ENCODE data around the gene JAGN1.

JAGN1 gene

GRCh38 chr3:9917820-9918219 lies 27.4 kb downstream of the JAGN1 start:
- Histone ChIP-seq H3K79me2 (ENCODE audit: insufficient read depth, low read length) (no peaks in the 10 kb centered on the region), H3K27ac (ENCODE audit: low read depth, low read length) (no peak overlapping the region), H3F3A (ENCODE audit: insufficient read depth) (no peaks in the 10 kb centered on the region), H2AFZ (ENCODE audit: low read depth, low read length, severe bottlenecking) (no peak overlapping the region), H4K20me1 (ENCODE audit: low read depth, low read length) (no peaks in the 10 kb centered on the region), H3K36me3 (ENCODE audit: low read length) (no peaks in the 10 kb centered on the region), H3K27me3 (ENCODE audit: low read length) (no peaks in the 10 kb centered on the region), H3K9me3 (ENCODE audit: insufficient read depth, low read length) (no peaks in the 10 kb centered on the region), H3K4me3 (ENCODE audit: insufficient read depth, low read length, poor library complexity, severe bottlenecking) (no peak overlapping the region), H3K4me2 (ENCODE audit: low read depth, low read length, poor library complexity, severe bottlenecking) (no peak overlapping the region), H3K9me2 (replicated peaks; ENCODE audit: insufficient read depth, low read length) (no peaks in the 10 kb centered on the region), H3K9ac (ENCODE audit: low read length) (no peak overlapping the region)
- TF ChIP-seq EZH2phosphoT487 (conservative IDR thresholded peaks at IDR 0.05; ENCODE audit: low read length) = no peak

GRCh38 chr3:9918261-9919038 lies 28.0 kb downstream of the JAGN1 start:
- TF ChIP-seq CTCF (IDR thresholded peaks at IDR 0.05; ENCODE audit: insufficient read depth, low read length, poor library complexity, severe bottlenecking) = no peak
- TF ChIP-seq EZH2phosphoT487 (conservative IDR thresholded peaks at IDR 0.05; ENCODE audit: low read length) = no peak
- H3K27ac ChIP-seq (ENCODE audit: low read depth, low read length) = no peak overlapping the region
- no peaks in the 10 kb centered on the region for H3K9me3 ChIP-seq (ENCODE audit: insufficient read depth, low read length)
- H3K36me3 ChIP-seq (ENCODE audit: low read length) = no peaks in the 10 kb centered on the region
- no peak overlapping the region for H3K4me3 ChIP-seq (ENCODE audit: insufficient read depth, low read length, poor library complexity, severe bottlenecking)
- H3K79me2 ChIP-seq (ENCODE audit: insufficient read depth, low read length) = no peaks in the 10 kb centered on the region
- H4K20me1 ChIP-seq (ENCODE audit: low read depth, low read length) = no peaks in the 10 kb centered on the region
- no peak overlapping the region for H3K4me2 ChIP-seq (ENCODE audit: low read depth, low read length, poor library complexity, severe bottlenecking)
- H3F3A ChIP-seq (ENCODE audit: insufficient read depth) = no peaks in the 10 kb centered on the region
- no peaks in the 10 kb centered on the region for H3K9me2 ChIP-seq (replicated peaks; ENCODE audit: insufficient read depth, low read length)
- no peak overlapping the region for H2AFZ ChIP-seq (ENCODE audit: low read depth, low read length, severe bottlenecking)
- H3K9ac ChIP-seq (ENCODE audit: low read length) = no peak overlapping the region
- H3K27me3 ChIP-seq (ENCODE audit: low read length) = no peaks in the 10 kb centered on the region

GRCh38 chr3:9928158-9928557 lies 37.7 kb downstream of the JAGN1 start:
- no peaks in the 10 kb centered on the region for H3K9me2 ChIP-seq (replicated peaks; ENCODE audit: insufficient read depth, low read length)
- H3K36me3 ChIP-seq (ENCODE audit: low read length) = no peaks in the 10 kb centered on the region
- no peaks in the 10 kb centered on the region for H3F3A ChIP-seq (ENCODE audit: insufficient read depth)
- no peak overlapping the region for H3K27ac ChIP-seq (ENCODE audit: low read depth, low read length)
- no peaks in the 10 kb centered on the region for H3K27me3 ChIP-seq (ENCODE audit: low read length)
- no peaks in the 10 kb centered on the region for H4K20me1 ChIP-seq (ENCODE audit: low read depth, low read length)
- H3K9me3 ChIP-seq (ENCODE audit: insufficient read depth, low read length) = no peaks in the 10 kb centered on the region
- no peak overlapping the region for H3K9ac ChIP-seq (ENCODE audit: low read length)
- no peak overlapping the region for H3K4me3 ChIP-seq (ENCODE audit: insufficient read depth, low read length, poor library complexity, severe bottlenecking)
- H2AFZ ChIP-seq (ENCODE audit: low read depth, low read length, severe bottlenecking) = no peak overlapping the region
- no peak overlapping the region for H3K4me2 ChIP-seq (ENCODE audit: low read depth, low read length, poor library complexity, severe bottlenecking)
- TF ChIP-seq CTCF (IDR thresholded peaks at IDR 0.05; ENCODE audit: insufficient read depth, low read length, poor library complexity, severe bottlenecking) (no peak), EZH2phosphoT487 (conservative IDR thresholded peaks at IDR 0.05; ENCODE audit: low read length) (no peak)
- H3K79me2 ChIP-seq (ENCODE audit: insufficient read depth, low read length) = no peaks in the 10 kb centered on the region

- Histone ChIP-seq H3K27ac (ENCODE audit: low read depth, low read length) (no peak overlapping the region), H3K79me2 (ENCODE audit: insufficient read depth, low read length) (no peaks in the 10 kb centered on the region), H3F3A (ENCODE audit: insufficient read depth) (0 out of 2 replicates have a peak, but pooled peaks cover 4% of the 10 kb centered on the region), H3K4me2 (ENCODE audit: low read depth, low read length, poor library complexity, severe bottlenecking) (no peak overlapping the region), H3K9me3 (ENCODE audit: insufficient read depth, low read length) (no peaks in the 10 kb centered on the region), H2AFZ (ENCODE audit: low read depth, low read length, severe bottlenecking) (no peak overlapping the region), H3K9me2 (replicated peaks; ENCODE audit: insufficient read depth, low read length) (no peaks in the 10 kb centered on the region), H3K9ac (ENCODE audit: low read length) (no peak overlapping the region), H3K36me3 (ENCODE audit: low read length) (no peaks in the 10 kb centered on the region), H4K20me1 (ENCODE audit: low read depth, low read length) (no peaks in the 10 kb centered on the region), H3K4me3 (ENCODE audit: insufficient read depth, low read length, poor library complexity, severe bottlenecking) (no peak overlapping the region), H3K27me3 (ENCODE audit: low read length) (no peaks in the 10 kb centered on the region)
- TF ChIP-seq EZH2phosphoT487 (conservative IDR thresholded peaks at IDR 0.05; ENCODE audit: low read length) (no peak), CTCF (IDR thresholded peaks at IDR 0.05; ENCODE audit: insufficient read depth, low read length, poor library complexity, severe bottlenecking) (peak; percentile 21)
Measured at GRCh38 chr3:9930804-9931418, 40.5 kb downstream of the JAGN1 start.
